Sigmoid colon (tissue), 7 donors: ENCODE measurements around the gene CHRNA4. TPM values are rescaled to one million over a fixed set of nuclear protein-coding genes. Genes with fewer than 3 reads are reported as not detected.

Experiments used
- DNase-seq: peaks from one replicate; pipeline ENCODE4 v3.0.0-alpha.2; 2019
- H3K27ac ChIP-seq, 4 donors: fragments of 200-600 bp; sonication (generic); one replicate each; pipeline ENCODE4 v1.5.1; 2016 to 2019; ENCODE audit warnings: mild to moderate bottlenecking in 1 of 4
- H3K27me3 ChIP-seq, 3 donors: fragments of 200-600 bp; sonication (generic); one replicate each; pipeline ENCODE4 v1.5.1; 2019; ENCODE audit warnings: mild to moderate bottlenecking in 1 of 3
- H3K36me3 ChIP-seq, 4 donors: fragments of 200-600 bp; sonication (generic); one replicate each; pipeline ENCODE4 v1.5.1; 2016 to 2019
- H3K4me1 ChIP-seq, 4 donors: fragments of 200-600 bp; sonication (generic); one replicate each; pipeline ENCODE4 v1.5.1; 2017 to 2019
- H3K4me3 ChIP-seq, 4 donors: fragments of 200-600 bp; sonication (generic); one replicate each; pipeline ENCODE4 v1.5.1; 2017 to 2019; ENCODE audit warnings: mild to moderate bottlenecking in 2 of 4, moderate library complexity in 1 of 4
- H3K9me3 ChIP-seq, 4 donors: fragments of 200-600 bp in 3 of 4; sonication (generic) in 3 of 4; one replicate each; pipeline versions ENCODE4 v1.5.1 to v1.6.1; 2013 to 2019
- EP300 ChIP-seq, 4 donors: sonication (generic); formaldehyde crosslinking; IDR thresholded peaks; one replicate each; pipeline ENCODE4 v1.6.1; 2017; ENCODE audit warnings: antibody characterized with exemption in 4 of 4
- POLR2A ChIP-seq, 2 donors: fragments of 450-650 bp; IDR thresholded peaks; one replicate each; pipeline ENCODE4 v1.6.1; 2016; ENCODE audit warnings: antibody characterized with exemption in 2 of 2, mild to moderate bottlenecking in 2 of 2, moderate library complexity in 2 of 2
- POLR2AphosphoS5 ChIP-seq, 4 donors: sonication (generic); formaldehyde crosslinking; IDR thresholded peaks; one replicate each; pipeline ENCODE4 v1.6.1; 2017; ENCODE audit warnings: antibody characterized with exemption in 4 of 4
- WGBS, 2 donors: extraction: QIAGEN DNeasy Blood & Tissue Kit; methylation state at CpG; one replicate each; pipeline ENCODE4 v1.1.7; 2013; 5-methylcytosine and 5-hydroxymethylcytosine counted together
- intact Hi-C: fragments of 100-400 bp; cut with DNase I; formaldehyde crosslinking; loops from one replicate; pipeline ENCODE4 v1.15.1; 2023
- polyA plus RNA-seq, 3 donors: library from polyadenylated mRNA; stranded (reverse); fragments of 200-250 nt; gene quantifications; one replicate each; pipeline ENCODE4 v1.2.3, GENCODE V29; 2013
- total RNA-seq, 4 donors: library from RNA; depleted of rRNA; stranded (reverse); fragments of >200 nt; gene quantifications; one replicate each; pipeline ENCODE4 v1.1.0, GENCODE V29; 2016
- TF ChIP-seq, protein P1 (sequence below), 4 experiments: fragments of 450-650 bp in 3 of 4; fragments of 200-600 bp in 1 of 4; IDR thresholded peaks; one replicate each; pipeline ENCODE4 v1.5.1; 2016 to 2019; ENCODE audit warnings: antibody characterized with exemption in 4 of 4, mild to moderate bottlenecking in 3 of 4, moderate library complexity in 2 of 4
- donor health status: healthy with polysubstance abuse.
- donor health status: Bipolar disorder and iron deficiency.
- donor health status: healthy.

Gene CHRNA4
- total and polyA plus RNA-seq, 7 donors: 0.07 to 1.1 TPM; not detected in 5

DNA sequence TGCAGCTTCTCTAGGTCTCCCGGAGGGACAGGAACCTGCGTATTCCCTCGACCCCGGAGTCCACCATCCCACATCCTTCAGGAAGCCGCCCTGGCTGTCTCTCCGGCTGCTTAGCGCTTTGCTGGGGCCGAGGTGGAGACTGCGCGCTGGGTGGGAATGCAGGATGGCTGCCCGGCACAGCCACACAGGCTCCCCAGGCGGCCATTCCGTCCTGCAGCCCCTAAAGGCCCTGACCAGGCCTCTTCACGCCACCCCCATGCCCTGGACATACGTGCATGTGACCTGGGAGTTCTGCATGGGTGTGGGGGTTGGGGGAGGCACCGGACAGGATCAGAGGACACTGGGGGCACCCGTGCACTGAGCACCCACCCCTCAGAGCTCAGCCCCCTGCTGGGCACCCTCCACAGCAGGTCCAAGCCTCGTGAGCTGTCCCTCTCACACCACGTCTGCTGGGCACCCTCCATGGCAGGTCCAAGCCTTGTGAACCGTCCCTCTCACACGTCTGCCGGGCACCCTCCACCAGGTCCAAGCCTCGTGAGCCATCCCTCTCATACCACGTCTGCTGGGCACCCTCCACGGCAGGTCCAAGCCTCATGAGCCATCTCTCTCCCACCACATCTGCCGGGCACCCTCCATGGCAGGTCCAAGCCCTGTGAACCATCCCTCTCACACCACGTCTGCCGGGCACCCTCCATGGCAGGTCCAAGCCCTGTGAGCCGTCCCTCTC is 40.4 kb upstream of the CHRNA4 start:
- peaks cover 0 to 49% (median 5%) of the 10 kb centered on the region in 3 donors for H3K27me3 ChIP-seq
- no peak overlapping the region for H3K27ac ChIP-seq
- no peaks in the 10 kb centered on the region for H3K36me3 ChIP-seq
- no peak for DNase-seq
- TF ChIP-seq, protein P1, sequence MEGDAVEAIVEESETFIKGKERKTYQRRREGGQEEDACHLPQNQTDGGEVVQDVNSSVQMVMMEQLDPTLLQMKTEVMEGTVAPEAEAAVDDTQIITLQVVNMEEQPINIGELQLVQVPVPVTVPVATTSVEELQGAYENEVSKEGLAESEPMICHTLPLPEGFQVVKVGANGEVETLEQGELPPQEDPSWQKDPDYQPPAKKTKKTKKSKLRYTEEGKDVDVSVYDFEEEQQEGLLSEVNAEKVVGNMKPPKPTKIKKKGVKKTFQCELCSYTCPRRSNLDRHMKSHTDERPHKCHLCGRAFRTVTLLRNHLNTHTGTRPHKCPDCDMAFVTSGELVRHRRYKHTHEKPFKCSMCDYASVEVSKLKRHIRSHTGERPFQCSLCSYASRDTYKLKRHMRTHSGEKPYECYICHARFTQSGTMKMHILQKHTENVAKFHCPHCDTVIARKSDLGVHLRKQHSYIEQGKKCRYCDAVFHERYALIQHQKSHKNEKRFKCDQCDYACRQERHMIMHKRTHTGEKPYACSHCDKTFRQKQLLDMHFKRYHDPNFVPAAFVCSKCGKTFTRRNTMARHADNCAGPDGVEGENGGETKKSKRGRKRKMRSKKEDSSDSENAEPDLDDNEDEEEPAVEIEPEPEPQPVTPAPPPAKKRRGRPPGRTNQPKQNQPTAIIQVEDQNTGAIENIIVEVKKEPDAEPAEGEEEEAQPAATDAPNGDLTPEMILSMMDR (IDR thresholded peaks at IDR 0.05): no peak
- TF ChIP-seq POLR2AphosphoS5 (IDR thresholded peaks at IDR 0.05): no peak
- TF ChIP-seq POLR2A (IDR thresholded peaks at IDR 0.05): no peak
- no peak for TF ChIP-seq EP300 (IDR thresholded peaks at IDR 0.05)
- no peaks in the 10 kb centered on the region for H3K9me3 ChIP-seq
- no peaks in the 10 kb centered on the region for H3K4me1 ChIP-seq
- intact Hi-C loops: no loop called here
- no peak overlapping the region for H3K4me3 ChIP-seq
- 79 to 81% methylated on average over 29 of the region's 29 CpGs for WGBS, 2 donors

DNA sequence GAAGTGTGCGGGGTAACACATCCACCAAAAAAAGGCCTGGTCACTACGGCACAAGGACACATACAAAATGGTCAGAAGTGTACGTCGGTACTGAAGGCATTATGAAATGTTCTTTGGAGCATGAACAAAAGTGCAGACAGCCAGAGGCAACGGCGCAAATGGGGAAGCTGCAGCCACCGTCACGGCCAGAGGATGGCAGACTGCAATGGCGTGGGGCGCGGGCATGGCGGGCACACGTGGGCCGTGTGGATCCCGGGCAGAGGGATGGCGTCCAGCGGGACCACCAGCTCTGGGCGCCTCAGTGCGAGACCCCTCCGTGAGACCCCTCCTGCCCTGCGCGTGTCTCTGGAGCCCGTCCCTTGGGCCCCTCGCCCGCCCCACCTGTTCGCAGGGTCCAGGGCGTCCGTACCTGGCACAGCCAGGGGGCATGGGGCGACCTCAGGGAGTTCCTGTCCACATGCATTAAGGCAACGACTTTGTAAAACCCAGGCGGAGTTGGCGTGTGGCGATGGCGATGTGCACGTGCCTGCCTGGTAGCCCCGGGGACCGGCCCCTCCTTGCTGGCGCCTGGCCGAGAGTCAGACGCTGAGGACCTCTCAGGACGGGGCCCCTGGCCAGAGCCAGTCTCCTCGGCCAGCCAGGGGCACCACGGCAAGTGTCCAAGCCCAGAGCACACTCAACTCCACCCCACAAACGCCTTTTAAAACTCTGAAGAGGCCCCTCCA is 39.5 kb upstream of the CHRNA4 start:
- H3K36me3 ChIP-seq: no peaks in the 10 kb centered on the region
- TF ChIP-seq EP300 (IDR thresholded peaks at IDR 0.05) (no peak), POLR2AphosphoS5 (IDR thresholded peaks at IDR 0.05) (no peak), POLR2A (IDR thresholded peaks at IDR 0.05) (no peak)
- TF ChIP-seq, protein P1 (IDR thresholded peaks at IDR 0.05): no peak
- no peaks in the 10 kb centered on the region for H3K9me3 ChIP-seq
- H3K27ac ChIP-seq: no peak overlapping the region
- DNase-seq: no peak
- H3K4me1 ChIP-seq: no peaks in the 10 kb centered on the region
- 84 to 86% methylated on average over 44 of the region's 44 CpGs for WGBS, 2 donors
- H3K4me3 ChIP-seq: no peak overlapping the region
- intact Hi-C loops: no loop called here
- H3K27me3 ChIP-seq: peaks cover 0 to 55% (median 5%) of the 10 kb centered on the region in 3 donors

DNA sequence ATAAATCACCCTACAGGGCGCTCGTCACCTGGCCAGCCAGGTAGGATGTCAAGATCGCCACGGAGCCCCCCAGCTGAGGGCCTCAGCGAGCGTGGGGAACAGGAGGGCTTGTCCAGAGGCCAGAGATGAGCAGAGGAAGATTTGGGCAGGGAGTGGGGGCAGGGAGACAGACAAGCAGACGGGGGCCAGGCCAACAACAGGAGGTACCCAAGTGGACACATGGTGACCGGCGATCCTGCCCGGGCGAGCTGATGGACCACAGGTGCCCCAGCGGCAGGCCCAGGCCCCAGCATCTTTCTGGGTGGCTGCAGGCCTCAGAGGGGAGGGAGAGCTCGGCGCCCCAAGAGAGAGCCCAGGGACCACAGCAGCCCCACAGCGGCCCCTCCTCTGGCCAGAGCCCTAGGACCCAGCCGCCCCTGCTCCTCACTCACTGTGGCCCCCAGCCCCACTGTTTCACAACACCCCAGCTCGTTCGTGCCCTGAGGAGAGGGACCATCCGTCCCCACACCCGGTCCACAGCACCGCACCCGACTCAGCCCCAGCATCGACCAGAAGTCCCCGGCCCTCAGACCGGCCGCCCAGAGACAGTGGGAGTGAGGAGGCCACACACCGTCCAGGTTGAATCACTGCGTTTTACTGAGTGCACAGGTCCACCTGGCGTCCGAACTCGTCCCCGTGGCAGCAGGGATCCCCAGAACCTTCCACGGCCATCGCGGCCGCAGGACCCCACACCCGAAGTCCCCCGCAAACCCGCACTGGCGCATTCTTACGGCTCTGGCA is 38.6 kb upstream of the CHRNA4 start:
- Histone ChIP-seq H3K4me3 (no peak overlapping the region), H3K4me1 (no peaks in the 10 kb centered on the region), H3K9me3 (no peaks in the 10 kb centered on the region), H3K36me3 (no peaks in the 10 kb centered on the region), H3K27me3 (peaks cover 0 to 58% (median 2%) of the 10 kb centered on the region in 3 donors), H3K27ac (no peak overlapping the region)
- no peak for TF ChIP-seq POLR2AphosphoS5 (IDR thresholded peaks at IDR 0.05)
- TF ChIP-seq, protein P1 (IDR thresholded peaks at IDR 0.05): no peak
- TF ChIP-seq EP300 (IDR thresholded peaks at IDR 0.05): no peak
- no peak for TF ChIP-seq POLR2A (IDR thresholded peaks at IDR 0.05)
- WGBS, 2 donors: 89 to 92% methylated on average over 41 of the region's 41 CpGs
- DNase-seq: no peak
- intact Hi-C loops: no loop called here

DNA sequence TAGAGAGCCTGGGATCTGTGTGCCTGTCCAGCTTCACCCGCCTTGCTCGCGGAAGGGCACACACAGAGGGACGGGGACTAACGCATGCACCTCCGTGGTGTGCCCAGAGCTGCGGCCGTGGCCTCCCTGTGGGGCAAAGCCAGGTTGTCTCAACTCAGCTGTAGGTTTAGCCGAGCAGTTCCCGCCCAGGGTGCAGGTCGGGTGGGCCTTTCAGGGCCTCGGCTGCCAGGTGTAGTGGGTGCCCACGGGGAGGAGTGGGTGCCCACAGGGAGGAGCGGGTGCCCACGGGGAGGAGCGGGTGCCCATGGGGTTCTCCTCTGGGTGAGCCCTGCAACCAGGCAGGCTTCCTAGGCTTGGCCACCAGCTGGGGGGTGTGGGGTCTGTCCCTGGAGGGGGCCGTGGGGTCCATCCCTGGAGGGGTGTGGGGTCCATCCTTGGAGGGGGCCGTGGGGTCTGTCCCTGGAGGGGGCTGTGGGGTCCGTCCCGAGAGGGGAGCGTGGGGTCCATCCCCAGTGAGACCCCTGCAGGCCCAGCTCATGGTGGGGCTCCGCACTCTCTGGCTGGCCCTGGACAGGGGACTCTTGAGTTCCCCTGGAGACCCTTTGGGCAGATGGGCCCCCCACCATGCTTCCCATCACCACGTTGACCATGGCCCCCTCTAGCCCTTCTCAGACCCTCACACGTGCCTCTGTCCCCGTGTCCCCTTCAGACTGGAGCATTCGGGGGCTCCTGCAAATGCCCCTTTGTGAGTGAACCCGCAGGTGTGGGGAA is 37.8 kb upstream of the CHRNA4 start:
- H3K36me3 ChIP-seq: no peaks in the 10 kb centered on the region
- no peaks in the 10 kb centered on the region for H3K9me3 ChIP-seq
- no peak for DNase-seq
- intact Hi-C loops: no loop called here
- WGBS, 2 donors: 76 to 84% methylated on average over 27 of the region's 27 CpGs
- no peak overlapping the region for H3K27ac ChIP-seq
- peaks cover 0 to 64% (median 0%) of the 10 kb centered on the region in 3 donors for H3K27me3 ChIP-seq
- H3K4me3 ChIP-seq: no peak overlapping the region
- TF ChIP-seq, protein P1 (IDR thresholded peaks at IDR 0.05): no peak
- TF ChIP-seq POLR2A (IDR thresholded peaks at IDR 0.05) (no peak), POLR2AphosphoS5 (IDR thresholded peaks at IDR 0.05) (no peak), EP300 (IDR thresholded peaks at IDR 0.05) (no peak)
- no peaks in the 10 kb centered on the region for H3K4me1 ChIP-seq
